GM10847 (cell line): ENCODE results near the gene DNAL4.

Source experiments
- POLR2A ChIP-seq: IDR thresholded peaks from 2 replicates; pipeline ENCODE4 v1.6.1; 2011; ENCODE audit not compliant: insufficient read length; ENCODE audit errors: extremely low read depth

The DNAL4 gene

GRCh38 chr22:38758276-38758945, 35.5 kb downstream of the DNAL4 start:
- TF ChIP-seq POLR2A = no peak

DNA sequence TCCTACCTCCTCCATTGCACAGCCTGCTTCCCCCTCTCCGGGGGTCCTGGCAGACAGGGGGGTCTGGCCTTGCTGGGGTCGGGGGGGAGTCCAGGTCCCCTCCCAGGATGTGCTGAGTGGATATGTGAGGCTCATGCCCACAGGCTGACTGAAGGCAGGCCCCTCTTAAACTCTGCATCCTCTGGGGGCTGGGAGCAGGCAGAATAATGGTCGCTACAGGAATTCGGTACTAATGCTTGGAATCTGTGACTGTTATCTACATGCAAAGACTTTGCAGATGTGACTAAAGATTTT, 36.5 kb downstream of the DNAL4 start:
- TF ChIP-seq POLR2A = no peak

DNA sequence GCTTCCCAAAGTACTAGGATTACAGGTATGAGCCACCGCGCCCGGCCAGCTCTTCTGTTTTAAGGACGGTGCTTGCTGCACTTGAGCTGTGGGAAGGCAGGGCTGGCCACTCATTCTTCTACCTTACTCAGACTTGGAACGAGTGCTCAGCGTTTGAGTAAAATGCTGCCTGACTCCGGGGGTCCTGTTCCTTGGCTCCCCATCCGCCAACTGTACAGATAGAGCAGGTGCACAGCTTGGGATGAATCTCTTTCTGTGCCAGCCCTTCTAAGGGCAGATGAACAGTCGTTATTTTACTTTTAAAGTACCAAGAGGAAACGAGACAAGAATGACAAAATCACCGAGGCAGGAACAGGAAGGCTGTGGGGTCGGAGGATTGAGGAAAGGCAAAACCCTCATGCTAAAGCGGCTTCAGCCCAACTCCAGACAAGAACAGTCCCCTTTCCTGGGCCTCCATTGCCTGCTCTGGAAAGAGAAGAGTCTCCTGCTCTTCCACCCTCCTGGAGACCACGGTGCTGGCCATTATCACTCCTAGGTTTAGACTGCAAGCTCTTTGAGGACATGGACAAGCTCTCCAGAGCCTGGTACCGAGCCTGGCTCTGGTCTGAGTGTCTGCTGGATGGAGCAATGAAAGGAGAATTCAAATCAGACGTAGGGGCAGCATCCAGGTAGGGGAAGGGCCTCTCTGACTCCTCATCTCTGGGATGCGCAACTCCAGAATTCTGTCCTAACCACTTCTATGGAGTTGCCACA, 37.1 kb downstream of the DNAL4 start:
- TF ChIP-seq POLR2A = no peak

- peak; percentile 74 for TF ChIP-seq POLR2A
Measured at GRCh38 chr22:38755911-38756532, 37.9 kb downstream of the DNAL4 start, which contains the start of gene SUN2. SUN2 (minus strand) TSS chr22:38755998; CDS start chr22:38752628, 3,370 bp downstream.

GRCh38 chr22:38755155-38755910, 38.6 kb downstream of the DNAL4 start:
- peak; percentile 9 for TF ChIP-seq POLR2A

- TF ChIP-seq POLR2A = no peak
Measured at GRCh38 chr22:38754751-38755154, 39.2 kb downstream of the DNAL4 start.

DNA sequence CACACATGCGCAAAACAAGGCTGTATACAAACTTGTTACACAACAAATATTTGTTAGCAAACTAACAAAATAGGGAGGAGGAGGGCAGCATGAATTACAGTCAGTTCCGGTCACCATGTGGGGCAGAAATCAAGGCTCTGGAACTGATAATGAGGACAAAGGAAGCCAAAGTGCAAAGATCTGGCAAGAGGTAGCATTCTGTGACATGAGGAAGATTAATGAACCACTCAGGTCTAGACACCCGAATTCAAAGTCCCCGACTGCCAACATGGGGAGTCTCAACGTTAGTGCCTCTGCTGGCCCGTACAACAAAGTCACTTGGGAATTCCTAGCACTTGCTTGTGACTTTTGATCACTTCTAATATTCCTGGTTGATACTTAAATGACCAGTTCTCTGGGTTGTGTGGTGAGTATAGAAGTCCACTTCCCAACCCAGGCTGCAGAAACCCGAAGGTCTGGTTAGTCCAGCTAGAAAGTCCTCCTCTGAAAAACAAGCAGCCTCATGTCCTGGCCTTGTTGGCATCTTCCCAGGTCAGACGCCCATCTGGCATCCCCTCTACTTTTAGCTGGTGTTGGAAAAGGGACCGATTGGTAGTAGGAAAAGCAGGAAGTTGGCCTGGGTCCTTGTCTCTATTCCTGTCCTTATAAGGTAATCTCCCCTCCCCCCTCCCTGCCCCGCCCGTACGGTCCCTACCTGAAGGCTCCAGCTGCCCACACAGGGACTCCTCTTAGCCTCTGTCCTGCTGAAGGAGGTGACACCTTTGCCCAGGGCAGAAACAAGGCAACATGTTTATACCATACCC, 39.8 kb downstream of the DNAL4 start:
- TF ChIP-seq POLR2A = no peak

GRCh38 chr22:38751422-38752346, 42.3 kb downstream of the DNAL4 start:
- TF ChIP-seq POLR2A = peak; percentile 26

DNA sequence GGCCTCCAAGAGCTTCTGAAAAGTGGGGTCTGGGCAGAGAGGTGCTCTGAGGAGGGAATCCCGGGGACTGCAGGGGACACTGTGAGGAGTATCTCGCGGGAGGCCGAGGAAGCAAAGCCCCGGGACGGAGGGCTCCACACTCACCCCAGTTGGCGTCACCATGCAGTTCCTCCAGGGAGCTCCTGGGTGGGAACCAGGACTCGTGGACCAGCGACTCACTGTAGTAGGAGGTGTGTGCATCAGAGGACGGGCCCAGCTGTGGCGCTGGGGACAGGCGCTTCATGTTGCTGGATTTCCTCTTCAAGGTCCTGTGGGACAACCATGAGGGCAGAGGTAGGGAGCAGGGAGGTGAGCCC, 42.9 kb downstream of the DNAL4 start:
- TF ChIP-seq POLR2A = no peak

- TF ChIP-seq POLR2A = no peak
Measured at GRCh38 chr22:38750638-38751037, 43.3 kb downstream of the DNAL4 start.

DNA sequence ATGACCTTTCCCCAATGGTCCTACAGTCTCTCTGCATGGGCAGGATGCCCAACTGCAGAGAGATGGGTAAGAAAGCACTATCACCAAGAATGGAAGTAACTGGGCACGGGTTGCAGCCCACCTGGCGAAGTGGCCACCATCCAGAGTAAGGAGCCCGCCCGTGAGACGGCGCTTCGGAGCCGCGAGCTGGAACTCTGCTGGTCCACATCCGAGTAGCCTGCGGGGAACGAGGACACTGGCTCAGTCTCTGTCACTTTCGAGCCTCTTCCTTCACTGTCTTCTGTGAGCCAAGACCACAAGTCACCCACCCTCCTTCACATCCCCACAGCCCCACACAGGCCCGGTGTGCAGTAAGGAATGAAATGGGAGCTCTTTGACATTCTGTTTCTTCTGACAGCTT, 43.8 kb downstream of the DNAL4 start:
- no peak for TF ChIP-seq POLR2A

DNA sequence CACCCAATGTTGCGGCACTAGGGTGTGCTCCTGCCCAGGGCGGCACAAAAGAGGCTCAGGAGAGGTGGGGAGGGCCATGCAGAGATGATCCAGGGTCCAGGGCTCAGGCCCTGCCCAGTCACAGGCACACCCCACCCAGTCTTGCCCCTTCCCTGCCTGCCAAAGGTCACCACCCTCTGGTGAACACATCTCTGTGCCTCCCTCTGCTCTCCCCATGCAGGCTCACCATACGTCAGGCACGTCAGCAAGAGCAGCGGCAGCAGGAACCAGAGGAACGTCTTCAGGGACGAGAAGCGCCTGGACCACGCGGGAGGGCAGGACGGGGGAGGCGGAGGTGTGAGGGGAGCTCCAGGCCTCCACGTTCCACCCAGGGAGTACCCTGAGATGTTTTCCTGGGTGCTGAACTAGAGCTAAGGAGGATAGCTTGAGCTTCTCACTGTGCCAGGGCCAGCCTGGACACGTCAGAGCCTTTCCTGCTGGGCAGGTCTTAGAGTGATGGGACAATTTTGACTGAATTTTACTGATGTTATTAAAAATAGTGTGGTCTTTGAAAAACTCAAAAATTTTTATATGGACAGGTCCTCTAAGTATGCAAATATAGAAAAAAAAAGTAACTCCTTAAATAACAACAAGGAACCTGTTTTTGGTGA, 45.3 kb downstream of the DNAL4 start:
- no peak for TF ChIP-seq POLR2A

DNA sequence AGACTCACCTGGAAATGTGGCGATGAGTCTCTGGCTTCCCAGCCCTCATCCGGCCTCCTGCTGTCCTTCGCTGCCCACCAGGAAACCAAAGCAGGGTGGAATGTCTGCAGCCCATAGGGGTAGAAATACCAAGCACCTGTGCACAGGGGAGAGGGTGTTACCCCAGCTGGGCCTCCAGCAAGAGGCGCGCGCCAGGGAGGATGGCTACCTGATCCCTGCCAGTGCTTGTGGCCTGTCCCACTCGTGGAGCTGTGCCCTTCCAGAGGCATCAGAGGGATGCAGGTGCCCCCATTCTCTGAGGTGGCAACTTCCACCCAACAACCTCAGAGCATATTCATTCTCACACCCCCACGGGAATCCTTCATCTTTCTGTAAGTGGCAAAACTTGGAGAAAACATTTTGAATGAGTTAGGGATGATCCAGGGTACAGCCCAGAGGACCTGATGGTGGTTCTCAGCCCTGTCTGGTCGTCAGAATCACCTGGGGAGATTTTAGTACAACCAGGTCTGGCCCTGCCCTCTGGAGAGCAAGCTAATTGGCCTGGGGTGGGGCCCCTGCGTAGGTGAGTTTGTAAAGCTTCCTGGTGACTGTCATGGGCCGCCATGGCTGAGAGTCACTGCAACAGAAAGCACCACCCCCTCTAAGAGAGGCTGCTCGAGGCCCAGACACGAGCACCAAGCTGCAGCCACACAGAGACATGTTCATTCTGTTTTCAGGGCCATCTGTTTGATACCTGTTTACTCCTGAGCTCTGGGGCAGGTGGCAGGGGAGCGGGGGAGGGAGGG, 48.1 kb downstream of the DNAL4 start:
- TF ChIP-seq POLR2A = no peak
